ENCODE measurements around the gene ATP8A1.

GRCh38 chr4:42523066-42523718 is 133.7 kb downstream of the ATP8A1 start:
- TF ChIP-seq EP300 (IDR thresholded peaks at IDR 0.05; ENCODE audit: borderline replicate concordance) (no peak), TAF1 (IDR thresholded peaks at IDR 0.05; ENCODE audit: low read depth) (no peak), REST (IDR thresholded peaks at IDR 0.05; ENCODE audit: low read depth) (no peak), YY1 (IDR thresholded peaks at IDR 0.05; ENCODE audit: low read depth) (no peak)
- TF ChIP-seq, protein P1, sequence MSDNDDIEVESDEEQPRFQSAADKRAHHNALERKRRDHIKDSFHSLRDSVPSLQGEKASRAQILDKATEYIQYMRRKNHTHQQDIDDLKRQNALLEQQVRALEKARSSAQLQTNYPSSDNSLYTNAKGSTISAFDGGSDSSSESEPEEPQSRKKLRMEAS (IDR thresholded peaks at IDR 0.05), result no peak
